ENCODE data around the gene GRIA1. TPM values are rescaled to one million over a fixed set of nuclear protein-coding genes. Genes with fewer than 3 reads are reported as not detected.

Gene GRIA1
- total and polyA plus RNA-seq, 10 of the 15 experiments (the other 5 are each of a cell fraction or from before 2014, with no cell fraction given): 0.04 to 0.18 (median 0.04) TPM; not detected in 7

- POLR2A ChIA-PET: no interaction called here
- DNase-seq (ENCODE audit: low read depth, low spot score): no peak
- CTCF ChIA-PET: no interaction called here
- ATAC-seq: no peak
- no peaks in the 10 kb centered on the region for H4K20me1 ChIP-seq (ENCODE audit: control insufficient read depth, insufficient read depth)
- no peak overlapping the region for H3K4me2 ChIP-seq (ENCODE audit: control insufficient read depth, insufficient read depth)
- H3K9ac ChIP-seq (ENCODE audit: control insufficient read depth, insufficient read depth, low read length): no peak overlapping the region
- SMC1A ChIA-PET (ENCODE audit: uncharacterized antibody, unreplicated experiment): no interaction called here
- no peak overlapping the region for H2AFZ ChIP-seq (ENCODE audit: control insufficient read depth, low read depth, low read length)
- RAD21 ChIA-PET (ENCODE audit: unreplicated experiment): no interaction called here
- H3K4me3 ChIP-seq: no peak overlapping the region
- in situ Hi-C loops (cut with MboI): no loop called here
- TF ChIP-seq MYC (IDR thresholded peaks at IDR 0.05; ENCODE audit: insufficient read depth, insufficient read length, insufficient replicate concordance, low read length, severe bottlenecking): no peak
- TF ChIP-seq LARP7 (IDR thresholded peaks at IDR 0.05): no peak
- TF ChIP-seq CREB1 (IDR thresholded peaks at IDR 0.05; ENCODE audit: low read depth): no peak
- no peak for TF ChIP-seq NRF1 (conservative IDR thresholded peaks at IDR 0.05; ENCODE audit: low read depth, low read length)
- no peak for TF ChIP-seq STAT1 (conservative IDR thresholded peaks at IDR 0.05)
- no peak for TF ChIP-seq RB1 (IDR thresholded peaks at IDR 0.05; ENCODE audit: borderline replicate concordance)
- no peaks in the 10 kb centered on the region for H3K79me2 ChIP-seq (ENCODE audit: control insufficient read depth, insufficient read depth, low read length)
- intact Hi-C loops (cut with micrococcal nuclease; ENCODE audit: unreplicated experiment): no loop called here
- 24% methylated on average over 4 of the region's 4 CpGs for WGBS (ENCODE audit: insufficient coverage, insufficient replicate concordance, low lambda C conversion rate, missing lambda C conversion rate)
- FAIRE-seq: no peak
- no TSS peak for BruUV-seq (replicated peaks)
- no peaks in the 10 kb centered on the region for H3K4me1 ChIP-seq (ENCODE audit: control insufficient read depth, insufficient read depth, low read length)
- no peak overlapping the region for H3K27ac ChIP-seq (ENCODE audit: control insufficient read depth, insufficient read depth)
- H3K36me3 ChIP-seq (ENCODE audit: control insufficient read depth in 2 of 2, insufficient read depth in 2 of 2, low read length in 1 of 2): no peaks in the 10 kb centered on the region
- no peaks in the 10 kb centered on the region for H3K27me3 ChIP-seq (replicated peaks in 1 of 2; ENCODE audit: control insufficient read depth in 2 of 2, insufficient read depth in 2 of 2, low read length in 1 of 2)
- H3K9me3 ChIP-seq (replicated peaks; ENCODE audit: control insufficient read depth, insufficient read depth, low read length): no peaks in the 10 kb centered on the region
Measured at GRCh38 chr5:153617190-153617589, 126.7 kb downstream of the GRIA1 start.

- H3K27ac ChIP-seq (ENCODE audit: control insufficient read depth, insufficient read depth): no peak overlapping the region
- no peaks in the 10 kb centered on the region for H4K20me1 ChIP-seq (ENCODE audit: control insufficient read depth, insufficient read depth)
- SMC1A ChIA-PET (ENCODE audit: uncharacterized antibody, unreplicated experiment): no interaction called here
- H2AFZ ChIP-seq (ENCODE audit: control insufficient read depth, low read depth, low read length): no peak overlapping the region
- no peaks in the 10 kb centered on the region for H3K27me3 ChIP-seq (replicated peaks in 1 of 2; ENCODE audit: control insufficient read depth in 2 of 2, insufficient read depth in 2 of 2, low read length in 1 of 2)
- no TSS peak for BruUV-seq (replicated peaks)
- no peaks in the 10 kb centered on the region for H3K36me3 ChIP-seq (ENCODE audit: control insufficient read depth in 2 of 2, insufficient read depth in 2 of 2, low read length in 1 of 2)
- intact Hi-C loops (cut with micrococcal nuclease; ENCODE audit: unreplicated experiment): no loop called here
- TF ChIP-seq NFYB (IDR thresholded peaks at IDR 0.05; ENCODE audit: insufficient read depth, low read depth, low read length): no peak
- no peak for TF ChIP-seq E2F4 (IDR thresholded peaks at IDR 0.05; ENCODE audit: low read depth, low read length)
- no peak for TF ChIP-seq MLLT1 (IDR thresholded peaks at IDR 0.05)
- CTCF ChIA-PET: no interaction called here
- H3K9me3 ChIP-seq (replicated peaks; ENCODE audit: control insufficient read depth, insufficient read depth, low read length): no peaks in the 10 kb centered on the region
- FAIRE-seq (no peak), ATAC-seq (no peak), DNase-seq (ENCODE audit: low read depth, low spot score) (no peak)
- POLR2A ChIA-PET: no interaction called here
- H3K79me2 ChIP-seq (ENCODE audit: control insufficient read depth, insufficient read depth, low read length): no peaks in the 10 kb centered on the region
- WGBS (ENCODE audit: insufficient coverage, insufficient replicate concordance, low lambda C conversion rate, missing lambda C conversion rate): 31% methylated on average over 2 of the region's 2 CpGs
- no peak overlapping the region for H3K9ac ChIP-seq (ENCODE audit: control insufficient read depth, insufficient read depth, low read length)
- RAD21 ChIA-PET (ENCODE audit: unreplicated experiment): no interaction called here
- H3K4me2 ChIP-seq (ENCODE audit: control insufficient read depth, insufficient read depth): no peak overlapping the region
- H3K4me1 ChIP-seq (ENCODE audit: control insufficient read depth, insufficient read depth, low read length): no peaks in the 10 kb centered on the region
- in situ Hi-C loops (cut with MboI): no loop called here
- H3K4me3 ChIP-seq: no peak overlapping the region
Measured at GRCh38 chr5:153618307-153618706, 127.8 kb downstream of the GRIA1 start.

Measured in GM12878 (cell line).